Ishikawa (cell line): ENCODE measurements around the gene RICTOR.

Experiments
- CEBPB ChIP-seq: IDR thresholded peaks from 2 replicates; pipeline ENCODE4 v1.6.1; 2012
- CREB1 ChIP-seq: IDR thresholded peaks from 2 replicates; pipeline ENCODE4 v1.6.1; 2012; ENCODE audit warnings: low read depth
- FOXM1 ChIP-seq: IDR thresholded peaks from 2 replicates; pipeline ENCODE4 v1.6.1; 2012; ENCODE audit warnings: low read depth, borderline replicate concordance
- REST ChIP-seq: IDR thresholded peaks from 2 replicates; pipeline ENCODE4 v1.6.1; 2012; ENCODE audit warnings: low read depth, mild to moderate bottlenecking
- YY1 ChIP-seq: IDR thresholded peaks from 2 replicates; pipeline ENCODE4 v1.6.1; 2012; ENCODE audit warnings: low read depth

- no peak for TF ChIP-seq FOXM1
- no peak for TF ChIP-seq CEBPB
- no peak for TF ChIP-seq CREB1
- no peak for TF ChIP-seq REST
- TF ChIP-seq YY1: no peak
Measured at GRCh38 chr5:39006650-39007049, 67.5 kb downstream of the RICTOR start.
